ENCODE data around the gene ORAI2. TPM values are rescaled to one million over a fixed set of nuclear protein-coding genes. Genes with fewer than 3 reads are reported as not detected.
"Not testable (repeated sequence)": the region's sequence is repeated elsewhere in the genome, so short reads cannot be mapped to it uniquely, and the experiment has no call there.

ORAI2 gene
- polyA plus RNA-seq, 3 donors = 5.4 to 17.8 (median 11.6) TPM

DNA sequence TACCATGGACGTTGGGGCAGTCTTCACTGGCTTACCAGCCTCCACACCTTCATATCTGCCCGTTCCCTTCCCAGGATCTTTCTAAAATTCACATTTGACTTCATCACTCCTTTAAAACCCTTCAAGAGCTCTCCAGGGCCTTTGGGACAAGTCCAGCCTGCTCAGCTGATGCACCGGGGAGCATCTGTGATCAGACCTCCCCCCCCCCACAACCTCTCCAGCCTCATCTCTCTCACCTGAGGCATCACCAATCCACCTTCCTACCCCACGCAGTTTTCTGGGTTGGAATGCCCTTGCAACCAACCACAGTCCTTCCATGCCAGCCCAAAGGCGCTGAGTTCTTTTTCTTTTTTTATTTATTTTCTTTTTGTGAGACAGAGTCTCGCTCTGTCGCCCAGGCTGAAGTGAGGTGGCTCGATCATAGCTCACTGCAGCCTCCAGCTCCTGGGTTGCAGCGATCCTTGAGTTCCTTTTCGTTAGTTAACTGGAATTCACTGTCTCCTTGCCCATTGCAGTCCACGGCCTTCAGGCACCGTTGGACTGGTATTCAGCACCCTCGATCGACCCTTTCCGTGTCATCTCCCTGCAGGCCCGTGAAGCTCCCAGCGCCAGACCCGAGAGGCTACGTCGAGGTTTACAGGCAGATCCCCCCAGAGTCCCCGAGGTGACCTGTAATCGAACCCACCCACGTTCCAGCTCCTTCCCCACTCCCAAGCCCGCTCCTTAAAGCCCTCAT is 30.6 kb downstream of the ORAI2 start:
- peak overlapping the region; percentile 44 for H3K27ac ChIP-seq (ENCODE audit: low read depth, low read length)
- 10 to 15% (median 13%) methylated on average over 24 of the region's 24 CpGs for WGBS, 3 donors

DNA sequence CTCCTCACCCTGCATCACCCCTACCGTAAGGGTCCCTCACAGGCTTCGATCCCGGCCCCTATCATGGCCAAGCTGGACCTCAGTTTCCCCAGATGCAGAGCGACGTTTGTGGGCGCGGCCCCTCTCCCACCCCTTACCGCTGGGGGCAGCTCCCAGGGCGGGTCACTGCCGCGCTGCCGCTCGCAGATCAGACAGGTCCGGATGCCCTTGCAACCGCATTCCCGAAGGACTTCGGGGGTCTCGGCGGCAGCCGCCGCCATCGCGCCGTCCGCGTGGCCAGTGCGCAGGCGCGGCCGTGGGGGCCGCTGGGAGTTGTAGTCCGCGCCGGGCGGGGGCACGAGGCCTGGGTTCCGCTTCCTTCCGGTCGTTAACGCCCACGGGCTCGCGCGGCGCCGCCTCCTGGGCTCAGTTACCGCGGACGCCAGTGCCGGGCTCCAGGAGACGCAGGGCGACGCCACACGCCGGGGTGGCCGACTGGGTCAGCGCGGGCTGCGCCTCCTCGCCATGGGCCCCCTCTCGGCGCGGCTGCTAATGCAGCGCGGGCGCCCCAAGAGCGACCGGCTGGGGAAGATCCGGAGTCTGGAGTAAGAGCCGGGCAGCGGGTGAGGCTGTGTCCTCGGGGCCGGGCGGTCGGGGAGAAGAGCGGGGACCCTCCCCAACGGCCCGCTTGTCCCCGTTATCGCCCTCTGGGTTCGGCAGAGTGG is 31.4 kb downstream of the ORAI2 start, which contains the start of the genes ALKBH4 and LRWD1:
Gene ALKBH4, minus strand, starts transcription at position 287 of the 704 bp plus-strand sequence. Its CDS starts 27 bp downstream, at position 260.
Gene LRWD1, plus strand, starts transcription at position 408 of the 704 bp plus-strand sequence. Its CDS starts 97 bp downstream, at position 505.
- peak within 1 kb of the TSS; percentile 44 for H3K27ac ChIP-seq (ENCODE audit: low read depth, low read length)
- 0 to 1% (median 1%) methylated on average over 58 to 81 of the region's 81 CpGs for WGBS, 3 donors

DNA sequence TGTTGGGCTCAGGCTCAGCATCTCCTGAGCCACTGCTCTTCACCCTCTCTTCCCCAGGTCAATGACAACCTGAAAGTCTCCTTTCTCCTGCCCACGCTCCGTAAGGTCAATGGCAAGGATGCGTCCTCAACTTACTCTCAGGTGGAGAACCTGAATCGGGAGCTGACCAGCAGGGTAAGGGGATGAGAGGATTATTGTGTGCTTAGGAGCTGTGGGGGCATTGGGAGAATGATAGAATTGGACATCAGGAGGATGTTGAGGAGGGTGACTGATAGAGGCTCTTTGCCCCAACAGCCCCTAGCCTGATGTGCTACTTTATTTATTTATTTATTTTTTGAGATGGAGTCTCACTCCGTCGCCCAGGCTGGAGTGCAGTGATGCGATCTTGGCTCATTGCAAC is 32.7 kb downstream of the ORAI2 start:
- WGBS, 3 donors = 91 to 96% (median 94%) methylated on average over 7 of the region's 7 CpGs
- no peak overlapping the region for H3K27ac ChIP-seq (ENCODE audit: low read depth, low read length)

DNA sequence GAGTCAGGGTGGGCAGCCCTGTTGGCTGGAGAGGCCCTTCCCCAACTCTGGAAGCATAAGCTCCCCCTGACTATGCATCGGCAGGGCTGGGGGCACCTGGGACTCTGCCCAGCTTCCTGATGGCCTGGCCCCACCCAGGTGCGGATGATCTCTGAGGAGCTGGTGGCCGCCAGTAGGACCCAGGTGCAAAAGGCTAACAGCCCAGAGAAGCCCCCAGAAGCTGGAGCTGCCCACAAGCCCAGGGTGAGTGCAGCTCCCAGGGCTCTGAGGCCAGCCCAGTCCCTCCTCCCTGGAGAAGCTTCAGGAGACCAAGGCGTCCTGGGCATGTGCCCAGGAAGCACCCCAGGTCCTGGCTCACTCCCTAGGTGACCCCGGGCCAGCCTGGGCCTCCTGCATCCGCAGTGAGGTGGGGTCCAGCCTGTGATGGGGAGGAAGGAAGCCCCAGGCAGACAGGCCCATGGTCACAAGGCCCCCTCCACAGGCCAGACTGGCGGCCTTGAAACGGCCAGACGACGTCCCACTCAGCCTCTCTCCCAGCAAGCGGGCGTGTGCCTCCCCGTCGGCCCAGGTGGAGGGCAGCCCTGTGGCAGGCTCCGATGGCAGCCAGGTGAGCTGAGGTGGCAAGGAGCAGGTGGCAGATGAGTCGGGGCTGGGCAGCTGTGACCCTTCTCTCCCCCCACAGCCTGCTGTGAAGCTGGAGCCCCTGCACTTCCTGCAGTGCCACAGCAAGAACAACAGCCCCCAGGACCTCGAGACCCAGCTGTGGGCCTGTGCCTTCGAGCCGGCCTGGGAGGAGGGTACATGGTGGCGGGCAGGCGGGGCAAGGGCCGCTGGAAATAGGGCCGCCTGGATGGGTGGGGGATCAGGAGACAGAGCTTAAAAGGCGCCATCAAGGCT is 34.5 kb downstream of the ORAI2 start:
- 81 to 95% (median 92%) methylated on average over 24 of the region's 24 CpGs for WGBS, 3 donors
- no peak overlapping the region for H3K27ac ChIP-seq (ENCODE audit: low read depth, low read length)

DNA sequence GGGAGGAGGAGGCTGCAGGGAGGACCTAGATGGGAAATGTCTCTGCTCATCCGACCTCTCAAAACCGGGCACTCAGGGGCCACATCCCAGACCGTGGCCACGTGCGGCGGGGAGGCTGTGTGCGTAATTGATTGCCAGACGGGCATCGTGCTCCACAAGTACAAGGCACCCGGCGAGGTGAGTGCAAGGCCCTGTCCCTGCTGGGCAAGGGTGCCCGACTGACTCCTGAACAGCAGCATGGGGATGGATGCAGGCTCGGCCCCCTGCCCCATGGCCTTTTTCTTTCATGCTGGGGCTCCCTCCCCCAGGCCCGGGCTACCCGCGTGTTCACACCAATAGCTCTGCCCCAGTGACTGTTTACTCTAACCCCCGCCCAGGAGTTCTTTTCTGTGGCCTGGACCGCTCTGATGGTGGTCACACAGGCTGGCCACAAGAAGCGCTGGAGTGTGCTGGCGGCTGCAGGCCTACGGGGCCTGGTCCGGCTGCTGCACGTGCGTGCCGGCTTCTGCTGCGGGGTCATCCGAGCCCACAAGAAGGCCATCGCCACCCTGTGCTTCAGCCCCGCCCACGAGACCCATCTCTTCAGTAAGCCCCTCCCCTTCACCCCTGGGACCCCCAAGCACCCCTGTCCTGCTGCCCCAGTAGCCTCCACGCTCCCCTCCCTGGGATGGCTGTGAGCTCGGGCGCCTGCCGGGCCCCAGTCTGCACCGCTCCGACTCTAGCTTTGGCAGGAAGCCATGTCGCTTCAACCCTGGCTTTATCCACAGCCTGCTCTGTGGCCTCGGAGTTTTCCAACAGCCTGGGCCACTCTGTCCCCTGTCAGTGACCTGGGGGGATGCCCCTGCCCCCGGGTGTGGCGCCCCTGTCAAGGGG is 35.3 kb downstream of the ORAI2 start:
- no peak overlapping the region for H3K27ac ChIP-seq (ENCODE audit: low read depth, low read length)
- 87 to 88% (median 87%) methylated on average over 39 to 40 of the region's 40 CpGs for WGBS, 3 donors

DNA sequence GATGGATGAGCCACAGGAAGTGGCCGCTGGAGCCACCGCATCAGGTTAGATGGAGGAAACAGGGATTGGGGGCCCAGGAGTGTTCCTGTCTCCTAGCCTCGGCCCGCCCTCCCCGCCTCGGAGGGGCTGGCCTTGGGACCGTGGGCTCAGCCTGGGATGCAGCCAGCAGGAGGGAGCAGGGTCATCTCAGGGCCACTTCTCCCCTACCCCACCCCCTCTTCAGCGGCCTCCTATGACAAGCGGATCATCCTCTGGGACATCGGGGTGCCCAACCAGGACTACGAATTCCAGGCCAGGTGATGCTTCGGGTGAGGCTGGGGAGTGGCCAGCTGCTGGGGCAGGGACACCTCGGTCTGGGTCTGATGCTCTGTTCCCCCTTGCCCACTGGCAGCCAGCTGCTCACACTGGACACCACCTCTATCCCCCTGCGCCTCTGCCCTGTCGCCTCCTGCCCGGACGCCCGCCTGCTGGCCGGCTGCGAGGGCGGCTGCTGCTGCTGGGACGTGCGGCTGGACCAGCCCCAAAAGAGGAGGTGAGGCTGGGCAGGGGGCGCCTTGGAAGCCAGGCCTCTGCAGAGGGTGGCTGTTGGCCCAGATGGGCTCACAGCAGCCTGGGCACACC is 36.1 kb downstream of the ORAI2 start:
- H3K27ac ChIP-seq (ENCODE audit: low read depth, low read length) = no peak overlapping the region
- 89 to 92% (median 90%) methylated on average over 16 to 24 of the region's 24 CpGs for WGBS, 3 donors

DNA sequence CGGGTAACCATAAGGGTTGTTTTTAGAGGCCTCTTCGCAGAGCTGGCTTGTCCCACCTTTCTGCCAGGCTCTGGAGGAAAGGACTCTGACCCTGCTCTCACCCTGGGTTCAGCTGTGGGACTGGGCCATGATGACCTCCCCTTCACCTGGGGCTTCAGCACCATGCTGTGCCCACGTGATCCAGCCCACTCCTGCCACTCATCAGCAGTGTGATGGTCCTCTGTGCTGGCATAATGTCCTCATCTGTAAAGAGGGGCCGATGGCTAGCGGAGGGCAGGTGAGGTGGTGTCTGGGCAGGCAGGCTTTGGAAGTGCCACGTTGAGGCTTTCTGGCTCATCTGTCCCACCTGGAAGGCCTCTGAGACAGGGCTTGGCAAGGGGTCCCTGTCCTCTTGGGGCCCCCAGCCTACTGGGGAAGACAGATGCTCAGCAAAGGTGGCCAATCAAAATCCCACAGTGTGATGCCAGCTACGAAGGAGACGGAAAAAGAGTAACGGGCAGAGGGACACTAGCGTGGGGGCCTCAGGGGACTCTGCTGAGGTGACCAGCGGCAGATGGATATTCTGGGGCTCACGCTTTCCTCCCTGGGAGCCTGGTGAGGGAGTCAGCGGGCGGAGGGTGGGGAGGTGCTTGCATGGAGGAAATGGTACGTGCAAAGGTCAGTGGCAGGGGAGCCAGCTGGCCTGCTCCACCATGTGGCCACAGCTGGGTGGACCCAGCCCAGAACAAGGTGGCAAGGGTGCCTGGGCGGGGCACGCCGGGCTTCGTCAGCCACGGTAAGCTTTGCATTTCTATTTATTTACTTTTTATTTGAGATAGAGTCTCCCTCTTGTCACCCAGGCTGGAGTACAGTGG is 36.8 kb downstream of the ORAI2 start:
- no peak overlapping the region for H3K27ac ChIP-seq (ENCODE audit: low read depth, low read length)
- 75 to 80% (median 78%) methylated on average over 20 of the region's 20 CpGs for WGBS, 3 donors

DNA sequence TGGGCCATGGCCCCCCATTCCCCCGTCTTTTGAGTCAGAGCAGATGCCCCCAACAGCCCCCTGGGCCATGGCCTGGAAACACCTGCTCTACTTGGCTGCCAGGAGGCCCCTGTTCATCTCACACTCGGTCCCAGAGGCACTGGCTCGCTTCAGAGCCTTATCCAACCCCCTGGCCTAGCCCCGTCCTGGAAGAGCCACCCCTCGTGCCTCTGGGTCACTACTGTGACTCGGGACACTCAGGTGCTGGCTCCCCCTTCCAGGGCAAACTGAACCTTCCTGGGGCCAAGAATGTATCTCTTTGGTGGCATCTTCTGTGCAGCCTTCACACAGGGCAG is 38.4 kb downstream of the ORAI2 start:
- no peak overlapping the region for H3K27ac ChIP-seq (ENCODE audit: low read depth, low read length)
- WGBS, 3 donors = 78 to 85% (median 79%) methylated on average over 6 of the region's 6 CpGs

DNA sequence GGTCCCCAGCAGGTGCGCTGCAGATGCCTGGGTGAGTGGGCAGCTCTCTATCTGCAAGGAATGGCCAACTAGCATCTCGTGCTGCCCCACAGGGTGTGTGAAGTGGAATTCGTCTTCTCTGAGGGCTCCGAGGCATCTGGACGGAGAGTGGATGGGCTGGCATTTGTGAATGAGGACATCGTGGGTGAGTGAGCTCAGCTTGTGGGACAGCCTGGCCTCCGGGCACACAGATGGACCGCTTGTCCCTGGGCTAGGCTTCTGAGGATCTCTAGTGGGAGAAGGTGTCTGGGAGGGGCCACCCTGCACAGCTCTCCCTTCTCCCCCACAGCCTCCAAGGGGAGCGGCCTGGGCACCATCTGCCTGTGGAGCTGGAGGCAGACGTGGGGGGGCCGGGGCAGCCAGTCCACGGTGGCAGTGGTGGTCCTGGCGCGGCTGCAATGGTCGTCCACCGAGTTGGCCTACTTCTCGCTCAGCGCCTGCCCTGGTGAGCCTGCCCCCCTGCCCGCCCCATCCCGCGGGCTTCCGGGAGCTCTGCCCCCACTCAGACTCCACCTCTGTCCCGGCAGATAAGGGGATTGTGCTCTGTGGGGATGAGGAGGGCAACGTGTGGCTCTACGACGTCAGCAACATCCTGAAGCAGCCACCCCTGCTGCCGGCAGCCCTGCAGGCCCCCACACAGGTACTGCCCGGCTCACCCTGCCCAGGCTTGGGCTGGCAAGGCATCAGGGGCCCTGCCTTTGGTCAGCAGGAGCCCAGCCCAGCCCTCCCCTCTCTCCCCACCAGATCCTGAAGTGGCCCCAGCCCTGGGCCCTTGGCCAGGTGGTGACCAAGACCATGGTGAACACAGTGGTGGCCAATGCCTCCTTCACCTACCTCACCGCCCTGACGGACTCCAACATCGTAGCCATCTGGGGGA is 39.0 kb downstream of the ORAI2 start:
- no peak overlapping the region for H3K27ac ChIP-seq (ENCODE audit: low read depth, low read length)
- 74 to 78% (median 76%) methylated on average over 31 of the region's 31 CpGs for WGBS, 3 donors

DNA sequence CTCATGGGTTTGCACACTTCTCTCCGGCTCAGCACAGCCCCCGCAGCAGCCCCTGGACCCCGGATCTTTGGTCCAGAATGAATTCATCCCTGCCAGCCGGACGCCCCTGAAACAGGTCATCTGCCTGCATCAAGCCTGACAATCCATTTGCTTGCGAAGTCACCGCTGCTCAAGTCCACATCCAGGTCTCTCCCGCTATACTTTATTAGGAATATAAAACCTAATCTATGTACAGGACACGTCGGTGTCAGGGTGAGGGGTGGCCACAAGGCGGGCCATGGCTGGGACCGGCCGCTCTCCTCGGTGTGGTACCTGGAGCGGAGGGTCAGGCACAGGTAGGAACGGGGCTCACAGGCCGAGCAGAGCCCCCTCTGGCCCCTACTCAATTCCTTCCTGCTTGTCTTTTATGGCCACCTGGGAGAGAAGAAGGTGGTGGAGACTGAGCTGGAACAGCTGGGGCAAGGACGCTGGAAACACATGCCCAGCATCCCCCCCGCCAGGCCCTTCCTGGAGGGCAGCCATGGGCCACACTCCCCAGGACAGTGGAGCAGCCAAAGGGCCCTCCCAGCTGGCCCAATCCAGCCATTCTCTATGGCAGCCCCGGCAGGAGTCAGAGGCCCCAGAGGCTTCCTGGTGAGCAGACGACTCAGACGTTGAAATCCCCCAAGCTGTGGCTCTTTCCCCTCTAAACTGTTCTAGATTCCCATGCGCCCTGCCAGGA is 40.1 kb downstream of the ORAI2 start:
- no peak overlapping the region for H3K27ac ChIP-seq (ENCODE audit: low read depth, low read length)
- WGBS, 3 donors = 79 to 83% (median 83%) methylated on average over 22 to 23 of the region's 23 CpGs

DNA sequence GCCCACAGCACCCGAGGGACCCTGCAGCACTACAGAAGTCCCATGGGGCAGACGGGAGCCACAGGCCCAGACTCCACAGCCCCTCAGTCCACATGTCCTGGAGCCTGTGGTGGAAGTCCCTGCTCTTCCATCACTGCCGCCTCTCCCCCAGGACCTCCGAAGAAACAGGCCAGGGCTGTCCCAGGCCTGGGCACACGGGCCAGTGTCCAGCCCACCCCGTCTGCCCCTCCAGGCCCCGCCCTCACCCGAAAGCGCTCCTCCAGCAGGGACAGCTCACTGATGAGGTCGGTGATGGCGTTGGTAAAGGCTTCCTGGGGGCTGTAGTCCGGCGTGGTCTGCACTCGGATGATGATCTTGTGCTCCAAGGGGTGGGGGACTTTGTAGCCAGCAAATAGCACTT is 40.7 kb downstream of the ORAI2 start:
- WGBS, 3 donors = 75 to 88% (median 84%) methylated on average over 9 to 10 of the region's 14 CpGs
- H3K27ac ChIP-seq (ENCODE audit: low read depth, low read length) = not testable (repeated sequence)

DNA sequence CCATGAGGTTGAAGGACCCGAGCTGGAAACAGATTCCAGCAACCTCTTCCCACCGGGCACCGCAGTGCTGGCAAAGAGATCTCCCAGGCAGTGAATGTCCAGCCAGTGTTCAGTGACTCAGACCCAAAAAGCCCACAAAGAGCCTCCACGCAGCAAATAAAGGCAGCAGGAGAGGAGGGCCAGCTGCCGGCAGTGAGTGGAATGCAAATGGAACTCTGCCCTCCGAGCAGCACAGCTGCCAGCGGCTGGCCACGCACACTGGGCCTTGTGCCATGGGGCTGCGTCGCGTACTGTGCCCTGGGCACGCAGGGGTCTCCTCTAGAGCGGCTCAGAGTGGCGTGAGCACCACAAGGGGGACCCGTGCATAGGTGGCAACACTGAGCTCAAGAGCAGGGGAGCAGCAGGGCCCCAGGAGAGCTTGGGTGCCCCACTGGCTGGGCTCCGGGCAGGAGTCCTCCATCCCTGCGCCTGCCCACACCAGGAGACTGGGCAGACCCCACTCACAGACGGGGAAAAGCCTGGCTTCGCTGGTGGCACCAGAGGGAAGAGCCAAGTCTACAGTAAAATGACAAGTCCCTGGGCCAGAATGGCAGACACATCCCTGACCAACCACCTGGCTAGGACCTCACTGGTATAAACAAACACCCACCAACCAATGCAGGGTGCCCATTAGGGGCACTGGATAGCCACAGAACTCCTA is 41.5 kb downstream of the ORAI2 start:
- not testable (repeated sequence) for H3K27ac ChIP-seq (ENCODE audit: low read depth, low read length)
- 69 to 87% (median 79%) methylated on average over 7 to 9 of the region's 19 CpGs for WGBS, 3 donors

DNA sequence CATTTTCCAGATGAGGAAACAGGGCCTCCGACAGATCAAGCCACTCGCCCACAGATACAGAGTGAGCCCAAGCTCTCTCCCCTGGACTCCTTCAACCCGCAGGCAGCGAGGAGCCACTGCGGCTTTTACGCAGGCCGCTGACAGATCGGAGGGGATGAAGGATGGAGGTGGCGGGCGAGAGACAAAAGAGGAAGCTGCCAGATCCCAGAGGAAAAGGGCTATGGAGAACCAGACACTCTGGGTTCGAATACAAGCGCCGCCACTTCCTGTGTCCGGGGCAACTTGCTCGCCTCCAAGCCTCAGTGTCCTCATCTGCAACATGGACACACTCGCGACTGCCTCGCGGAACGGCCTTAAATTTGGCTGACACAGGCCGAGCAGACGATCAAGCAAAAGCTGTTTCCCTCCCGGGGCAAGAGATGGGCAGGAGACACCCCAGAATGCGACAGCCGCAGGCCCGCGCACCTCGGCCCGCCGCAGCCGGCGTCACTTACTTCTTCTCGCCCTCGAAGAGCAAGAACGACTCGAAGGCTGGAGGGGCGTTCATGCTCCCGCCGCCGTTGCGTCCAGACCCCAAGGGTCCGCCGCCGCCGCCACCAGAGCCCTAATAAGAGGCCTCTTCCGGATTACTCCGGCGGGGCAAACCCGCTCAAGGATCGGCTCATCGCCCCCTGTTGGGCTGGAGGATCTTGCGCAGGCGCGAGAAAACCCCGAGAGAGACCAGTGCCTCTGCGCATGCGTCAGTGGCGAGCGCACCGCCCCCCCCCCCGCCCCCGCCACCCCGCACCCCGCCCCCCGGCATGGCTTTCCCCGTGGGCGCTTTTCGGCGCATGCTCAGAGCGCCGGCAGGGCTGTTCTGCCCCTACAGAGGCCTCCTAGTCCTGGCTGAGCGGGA is 45.2 kb downstream of the ORAI2 start, which contains the start of gene POLR2J:
Gene POLR2J, minus strand, starts transcription at position 609 of the 895 bp plus-strand sequence. Its CDS starts 62 bp downstream, at position 547.
- WGBS, 3 donors = 0% methylated on average over 20 to 47 of the region's 72 CpGs
- H3K27ac ChIP-seq (ENCODE audit: low read depth, low read length) = not testable (repeated sequence)

DNA sequence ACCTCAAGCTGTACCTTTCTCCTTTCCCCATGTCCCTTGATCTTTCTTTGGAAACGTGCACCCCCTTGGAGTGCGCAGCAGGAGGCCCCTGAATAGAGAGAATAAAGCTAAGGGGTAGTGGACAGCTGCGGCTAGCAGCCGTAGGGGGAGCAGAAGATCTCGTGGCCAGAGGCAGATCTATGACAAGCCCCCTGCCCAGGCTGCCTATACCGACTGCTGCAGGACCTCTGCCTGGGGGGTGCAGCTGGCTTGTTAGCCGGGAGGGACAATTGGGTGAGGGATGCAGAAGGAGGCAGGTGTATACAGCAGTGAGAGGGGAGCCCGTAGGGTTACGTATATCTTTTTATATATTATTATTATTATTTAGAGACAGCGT is 45.8 kb downstream of the ORAI2 start:
- WGBS, 3 donors = 0% methylated on average over 2 of the region's 10 CpGs; no CpG with 5 or more reads in 1 of the 3 donors
- H3K27ac ChIP-seq (ENCODE audit: low read depth, low read length) = not testable (repeated sequence)

Data from adipose tissue (tissue), 3 donors.